Astrocyte (in vitro differentiated cells and primary cell): Measurements from ENCODE around the gene WDR37.

Experiments used
- CTCF ChIP-seq: IDR thresholded peaks from 2 replicates; pipeline ENCODE4 v1.5.1; 2011; ENCODE audit warnings: low read depth, mild to moderate bottlenecking, inconsistent platforms, low read length, moderate library complexity; ENCODE audit not compliant: insufficient read depth
- EZH2 ChIP-seq: IDR thresholded peaks from 2 replicates; pipeline ENCODE4 v1.6.1; 2012; ENCODE audit warnings: mild to moderate bottlenecking, low read length, inconsistent platforms; ENCODE audit not compliant: insufficient read depth

DNA sequence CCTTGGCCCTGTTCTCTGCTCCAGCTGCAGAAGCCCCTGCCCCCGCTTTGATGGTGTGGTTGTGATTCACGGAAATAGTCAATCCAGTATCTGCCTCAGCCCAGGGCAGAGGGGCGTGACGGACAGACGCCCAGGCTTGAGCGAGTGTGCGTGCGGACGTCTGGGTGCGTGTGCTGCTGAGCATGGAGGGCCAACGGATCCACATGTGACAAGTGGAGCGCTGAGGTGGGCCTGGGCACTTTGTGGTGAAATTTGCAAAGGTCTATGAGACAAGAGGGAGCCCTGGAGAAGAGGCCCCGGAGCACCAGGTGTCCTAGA lies 94.4 kb downstream of the WDR37 start:
- TF ChIP-seq CTCF, result no peak
- no peak for TF ChIP-seq EZH2
